OCI-LY1 (cell line): ENCODE measurements around the gene MAP2.

ENCODE experiments used
- CTCF ChIP-seq: fragments of 200-600 bp; sonication (generic), shearing (Covaris generic); IDR thresholded peaks from 2 replicates; pipeline ENCODE4 v1.5.1; 2017; ENCODE audit warnings: mild to moderate bottlenecking, antibody characterized with exemption, low read length, moderate library complexity, mixed read lengths
- EZH2 ChIP-seq: fragments of 200-600 bp; sonication (generic), shearing (Covaris generic); IDR thresholded peaks from 2 replicates; pipeline ENCODE4 v1.8.0; 2017; ENCODE audit warnings: borderline replicate concordance, mixed run types, mild to moderate bottlenecking, antibody characterized with exemption, low read length, moderate library complexity, mixed read lengths

- TF ChIP-seq EZH2 (no peak), CTCF (no peak)
These were observed 264.5 kb downstream of the MAP2 start for GRCh38 chr2:209688385-209688784.
